Uterus (tissue), 4 donors: ENCODE measurements around the gene STAG2. TPM values are rescaled to one million over a fixed set of nuclear protein-coding genes. Genes with fewer than 3 reads are reported as not detected.

Experiments
- DNase-seq, 2 donors: peaks; one replicate each; pipeline ENCODE4 v3.0.0-alpha.2; 2019 to 2020
- H3K27ac ChIP-seq, 2 donors: fragments of 200-600 bp; sonication (generic); 1 replicate in 1 of 2; 2 replicates in 1 of 2; pipeline ENCODE4 v1.5.1; 2016 to 2018
- H3K27me3 ChIP-seq, 2 donors: fragments of 200-600 bp; sonication (generic); one replicate each; pipeline ENCODE4 v1.5.1; 2018 to 2019; ENCODE audit warnings: control low read depth in 1 of 2
- H3K36me3 ChIP-seq, 2 donors: fragments of 200-600 bp; sonication (generic); one replicate each; pipeline ENCODE4 v1.5.1; 2019; ENCODE audit warnings: control low read depth in 1 of 2
- H3K4me1 ChIP-seq, 2 donors: fragments of 200-600 bp; sonication (generic); one replicate each; pipeline ENCODE4 v1.5.1; 2018 to 2019; ENCODE audit warnings: control low read depth in 1 of 2
- H3K4me3 ChIP-seq, 2 donors: fragments of 200-600 bp; sonication (generic); 1 replicate in 1 of 2; 2 replicates in 1 of 2; pipeline ENCODE4 v1.5.1; 2018 to 2019; ENCODE audit warnings: mild to moderate bottlenecking in 1 of 2
- H3K9me3 ChIP-seq, 2 donors: fragments of 200-600 bp; sonication (generic); one replicate each; pipeline ENCODE4 v1.5.1; 2019; ENCODE audit warnings: control low read depth in 1 of 2
- POLR2A ChIP-seq, 2 donors: fragments of 450-650 bp; IDR thresholded peaks; one replicate each; pipeline ENCODE4 v1.6.1; 2016; ENCODE audit warnings: antibody characterized with exemption in 2 of 2, mild to moderate bottlenecking in 1 of 2, moderate library complexity in 1 of 2
- intact Hi-C: fragments of 100-400 bp; cut with DNase I; formaldehyde crosslinking; loops from one replicate; pipeline ENCODE4 v1.15.1; 2023; ENCODE audit warnings: low total_unique reads
- total RNA-seq, 4 donors: library from RNA; depleted of rRNA in 3 of 4; stranded (reverse); fragments of >200 nt in 3 of 4; gene quantifications; one replicate each; pipeline versions ENCODE4 v1.1.0 to v1.2.4, GENCODE V29; 2014 to 2023
- TF ChIP-seq, protein P1 (sequence below), 4 experiments: fragments of 200-600 bp in 2 of 4; fragments of 450-650 bp in 2 of 4; sonication (generic) in 2 of 4; IDR thresholded peaks; one replicate each; pipeline ENCODE4 v1.5.1; 2016 to 2019; ENCODE audit warnings: antibody characterized with exemption in 4 of 4, mild to moderate bottlenecking in 2 of 4, moderate library complexity in 1 of 4
- donor health status: DM: yes; HTN: yes; CAD: no.

The STAG2 gene
- total RNA-seq, 4 donors from 2014 or later, result 32.5 to 170 (median 83.4) TPM

DNA sequence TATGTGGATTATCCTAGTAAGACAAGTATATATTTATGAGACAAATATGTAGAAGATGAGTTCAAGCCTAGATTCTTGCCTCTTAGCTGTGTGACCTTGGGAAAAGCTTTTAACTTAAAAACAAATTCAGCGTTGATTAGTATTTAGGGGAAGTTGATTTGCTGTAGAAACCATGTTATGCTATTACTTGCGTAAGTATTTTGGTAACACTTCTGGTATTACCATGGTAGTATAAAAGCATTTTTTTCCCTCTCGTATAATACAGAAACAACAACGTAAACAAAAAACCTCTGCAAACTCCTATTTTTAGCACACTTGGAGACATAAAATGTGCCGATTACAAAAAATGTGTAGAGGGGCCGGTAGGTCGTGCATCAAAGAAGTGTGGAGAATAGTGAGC is 33.2 kb downstream of the STAG2 start:
- Histone ChIP-seq H3K4me3 (no peak overlapping the region), H3K27me3 (no peaks in the 10 kb centered on the region), H3K36me3 (no peaks in the 10 kb centered on the region), H3K4me1 (no peaks in the 10 kb centered on the region), H3K27ac (no peak overlapping the region), H3K9me3 (no peaks in the 10 kb centered on the region)
- DNase-seq, result no peak
- intact Hi-C loops, result no loop called here
- no peak for TF ChIP-seq POLR2A (IDR thresholded peaks at IDR 0.05)
- TF ChIP-seq, protein P1, sequence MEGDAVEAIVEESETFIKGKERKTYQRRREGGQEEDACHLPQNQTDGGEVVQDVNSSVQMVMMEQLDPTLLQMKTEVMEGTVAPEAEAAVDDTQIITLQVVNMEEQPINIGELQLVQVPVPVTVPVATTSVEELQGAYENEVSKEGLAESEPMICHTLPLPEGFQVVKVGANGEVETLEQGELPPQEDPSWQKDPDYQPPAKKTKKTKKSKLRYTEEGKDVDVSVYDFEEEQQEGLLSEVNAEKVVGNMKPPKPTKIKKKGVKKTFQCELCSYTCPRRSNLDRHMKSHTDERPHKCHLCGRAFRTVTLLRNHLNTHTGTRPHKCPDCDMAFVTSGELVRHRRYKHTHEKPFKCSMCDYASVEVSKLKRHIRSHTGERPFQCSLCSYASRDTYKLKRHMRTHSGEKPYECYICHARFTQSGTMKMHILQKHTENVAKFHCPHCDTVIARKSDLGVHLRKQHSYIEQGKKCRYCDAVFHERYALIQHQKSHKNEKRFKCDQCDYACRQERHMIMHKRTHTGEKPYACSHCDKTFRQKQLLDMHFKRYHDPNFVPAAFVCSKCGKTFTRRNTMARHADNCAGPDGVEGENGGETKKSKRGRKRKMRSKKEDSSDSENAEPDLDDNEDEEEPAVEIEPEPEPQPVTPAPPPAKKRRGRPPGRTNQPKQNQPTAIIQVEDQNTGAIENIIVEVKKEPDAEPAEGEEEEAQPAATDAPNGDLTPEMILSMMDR (IDR thresholded peaks at IDR 0.05), result no peak

DNA sequence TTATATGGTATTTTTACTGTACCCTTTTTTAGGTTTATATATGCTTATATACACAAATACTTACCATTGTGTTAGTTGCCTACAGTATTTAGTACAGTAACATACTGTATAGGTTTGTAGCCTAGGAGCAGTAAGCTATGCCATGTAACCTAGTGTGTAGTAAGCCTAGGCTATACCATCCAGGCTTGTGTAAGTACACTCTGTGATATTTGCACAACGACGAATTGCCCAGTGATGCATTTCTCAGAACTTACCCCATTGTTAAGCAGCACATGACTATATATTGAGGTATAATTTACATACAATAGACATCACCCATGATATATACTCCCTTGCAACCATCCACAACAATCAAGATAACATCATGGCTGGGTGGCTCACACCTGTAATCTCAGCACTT is 40.1 kb downstream of the STAG2 start:
- no peak for DNase-seq
- Histone ChIP-seq H3K27ac (no peak overlapping the region), H3K36me3 (no peaks in the 10 kb centered on the region), H3K27me3 (no peaks in the 10 kb centered on the region), H3K4me1 (no peaks in the 10 kb centered on the region), H3K9me3 (no peaks in the 10 kb centered on the region), H3K4me3 (no peak overlapping the region)
- intact Hi-C loops, result no loop called here
- TF ChIP-seq, protein P1 (IDR thresholded peaks at IDR 0.05), result no peak
- no peak for TF ChIP-seq POLR2A (IDR thresholded peaks at IDR 0.05)

DNA sequence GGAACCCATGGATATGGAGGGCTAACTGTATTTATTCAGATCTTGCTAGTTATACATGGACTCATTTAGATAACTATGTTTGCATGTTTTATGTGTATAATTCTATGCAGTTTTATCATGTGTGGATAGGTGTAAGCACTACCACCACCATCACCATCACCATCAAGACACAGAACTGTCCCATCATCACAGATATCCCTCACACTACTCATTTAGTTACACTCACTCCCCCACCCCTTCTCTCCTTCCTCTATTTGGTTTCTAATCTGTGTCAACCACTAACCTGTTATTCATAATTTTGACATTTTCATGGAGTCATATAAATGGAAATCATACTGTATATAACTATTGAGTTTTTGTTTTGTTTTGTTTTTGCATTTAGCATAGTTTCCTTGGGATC is 43.7 kb downstream of the STAG2 start:
- no peak overlapping the region for H3K27ac ChIP-seq
- no peaks in the 10 kb centered on the region for H3K4me1 ChIP-seq
- no peaks in the 10 kb centered on the region for H3K9me3 ChIP-seq
- no peaks in the 10 kb centered on the region for H3K36me3 ChIP-seq
- H3K4me3 ChIP-seq, result no peak overlapping the region
- intact Hi-C loops, result no loop called here
- no peak for DNase-seq
- H3K27me3 ChIP-seq, result no peaks in the 10 kb centered on the region
- TF ChIP-seq POLR2A (IDR thresholded peaks at IDR 0.05), result no peak
- TF ChIP-seq, protein P1 (IDR thresholded peaks at IDR 0.05), result no peak

DNA sequence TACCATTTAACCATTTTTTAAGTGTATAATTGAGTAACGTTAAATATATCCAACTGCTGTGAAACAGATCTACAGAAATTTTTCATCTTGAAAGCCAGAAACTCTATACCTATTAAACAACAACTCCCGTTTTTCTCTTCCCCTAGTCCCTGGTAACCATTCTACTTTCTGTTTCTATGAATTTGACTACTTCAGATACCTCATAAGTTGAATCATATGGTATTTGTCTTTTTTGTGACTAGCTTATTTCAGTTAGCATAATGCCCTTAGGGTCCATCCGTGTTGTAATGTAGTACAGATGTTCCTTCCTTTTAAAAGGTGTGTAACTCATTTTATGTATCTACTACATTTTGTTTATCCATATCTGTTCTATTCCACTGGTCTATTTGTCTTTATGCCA is 48.7 kb downstream of the STAG2 start:
- H3K4me1 ChIP-seq, result no peaks in the 10 kb centered on the region
- no peak overlapping the region for H3K4me3 ChIP-seq
- intact Hi-C loops, result no loop called here
- H3K27ac ChIP-seq, result no peak overlapping the region
- TF ChIP-seq POLR2A (IDR thresholded peaks at IDR 0.05), result no peak
- TF ChIP-seq, protein P1 (IDR thresholded peaks at IDR 0.05), result no peak
- DNase-seq, result no peak
- no peaks in the 10 kb centered on the region for H3K27me3 ChIP-seq
- H3K36me3 ChIP-seq, result no peaks in the 10 kb centered on the region
- no peaks in the 10 kb centered on the region for H3K9me3 ChIP-seq

DNA sequence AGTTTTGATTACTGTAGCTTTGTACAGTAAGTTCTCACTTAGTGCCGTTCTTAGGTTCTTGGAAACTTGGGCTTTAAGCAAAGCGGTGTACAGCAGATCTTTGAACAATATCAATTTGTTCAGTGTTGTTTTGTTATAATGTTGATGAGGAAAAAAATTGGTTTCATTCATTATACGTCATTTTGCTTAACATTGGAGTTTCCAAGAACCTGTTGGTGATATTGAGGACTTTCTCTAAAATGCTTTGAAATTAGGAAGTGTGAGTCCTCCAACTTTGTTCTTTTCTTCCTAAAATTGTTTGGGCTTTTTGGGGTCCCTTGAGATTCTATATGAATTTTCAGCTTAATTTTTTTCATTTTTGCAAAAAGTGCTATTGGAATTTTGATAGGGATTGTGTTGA is 49.1 kb downstream of the STAG2 start:
- TF ChIP-seq, protein P1 (IDR thresholded peaks at IDR 0.05), result no peak
- TF ChIP-seq POLR2A (IDR thresholded peaks at IDR 0.05), result no peak
- no peaks in the 10 kb centered on the region for H3K4me1 ChIP-seq
- H3K27ac ChIP-seq, result no peak overlapping the region
- no peaks in the 10 kb centered on the region for H3K27me3 ChIP-seq
- intact Hi-C loops, result no loop called here
- H3K36me3 ChIP-seq, result no peaks in the 10 kb centered on the region
- no peak for DNase-seq
- no peaks in the 10 kb centered on the region for H3K9me3 ChIP-seq
- H3K4me3 ChIP-seq, result no peak overlapping the region
